ENCODE results near the gene TM4SF5.

TM4SF5 gene

DNA sequence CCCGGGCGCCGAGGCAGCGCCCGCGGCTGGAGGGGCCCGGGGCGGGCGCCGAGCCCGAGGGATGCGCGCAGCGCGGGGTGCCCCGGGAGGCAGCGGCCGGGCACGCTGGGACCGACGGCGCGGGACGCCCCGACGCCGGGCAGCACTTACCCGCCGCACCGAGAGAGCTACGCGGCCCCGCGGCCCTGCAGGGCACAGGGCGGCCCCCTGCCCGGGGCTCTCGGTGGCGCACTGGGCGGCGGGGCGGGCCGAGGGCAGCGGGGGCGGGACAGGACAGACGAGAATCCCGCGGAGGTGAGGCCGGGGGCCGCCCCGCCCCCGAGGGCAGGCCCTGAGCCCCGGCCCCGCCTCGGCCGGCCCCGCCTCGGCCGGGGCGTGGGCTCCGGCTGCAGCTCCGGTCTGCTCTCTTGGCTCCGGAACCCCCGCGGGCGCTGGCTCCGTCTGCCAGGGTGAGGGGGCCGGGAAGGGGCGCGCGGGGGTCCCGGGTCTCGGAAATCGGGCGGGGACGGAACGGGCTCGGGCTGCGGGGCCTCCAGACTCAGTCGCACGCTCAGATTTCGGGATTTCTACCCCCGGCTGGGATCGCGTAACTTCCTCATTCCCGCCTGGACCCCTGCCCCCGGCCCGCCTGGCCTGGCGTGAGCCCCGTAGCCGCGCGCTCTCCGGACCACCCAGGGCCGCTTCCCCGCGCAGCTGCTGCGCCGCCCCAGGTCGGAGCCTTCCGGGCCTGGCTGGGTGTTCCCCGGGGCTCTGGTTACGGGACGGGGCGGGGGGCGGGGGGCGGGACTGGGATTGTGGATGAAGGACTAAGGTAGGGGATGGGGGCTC, 35.3 kb downstream of the TM4SF5 start, which contains the start of gene PLD2:
Gene PLD2, plus strand, starts transcription at position 376 of the 828 bp plus-strand sequence. CDS start 621 bp downstream, outside the sequence.
- DNase-seq (ENCODE audit: low spot score): no peak
- Histone ChIP-seq H3K4me3 (peak within 1 kb of the TSS; percentile 99), H3K27ac (peak within 1 kb of the TSS; percentile 10 to 82)
- TF ChIP-seq, protein P1, sequence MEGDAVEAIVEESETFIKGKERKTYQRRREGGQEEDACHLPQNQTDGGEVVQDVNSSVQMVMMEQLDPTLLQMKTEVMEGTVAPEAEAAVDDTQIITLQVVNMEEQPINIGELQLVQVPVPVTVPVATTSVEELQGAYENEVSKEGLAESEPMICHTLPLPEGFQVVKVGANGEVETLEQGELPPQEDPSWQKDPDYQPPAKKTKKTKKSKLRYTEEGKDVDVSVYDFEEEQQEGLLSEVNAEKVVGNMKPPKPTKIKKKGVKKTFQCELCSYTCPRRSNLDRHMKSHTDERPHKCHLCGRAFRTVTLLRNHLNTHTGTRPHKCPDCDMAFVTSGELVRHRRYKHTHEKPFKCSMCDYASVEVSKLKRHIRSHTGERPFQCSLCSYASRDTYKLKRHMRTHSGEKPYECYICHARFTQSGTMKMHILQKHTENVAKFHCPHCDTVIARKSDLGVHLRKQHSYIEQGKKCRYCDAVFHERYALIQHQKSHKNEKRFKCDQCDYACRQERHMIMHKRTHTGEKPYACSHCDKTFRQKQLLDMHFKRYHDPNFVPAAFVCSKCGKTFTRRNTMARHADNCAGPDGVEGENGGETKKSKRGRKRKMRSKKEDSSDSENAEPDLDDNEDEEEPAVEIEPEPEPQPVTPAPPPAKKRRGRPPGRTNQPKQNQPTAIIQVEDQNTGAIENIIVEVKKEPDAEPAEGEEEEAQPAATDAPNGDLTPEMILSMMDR (IDR thresholded peaks at IDR 0.05): no peak

- Histone ChIP-seq H3K4me3 (peak overlapping the region; percentile 99), H3K27ac (peak overlapping the region; percentile 10 to 82)
- TF ChIP-seq, protein P1 (IDR thresholded peaks at IDR 0.05): no peak
- DNase-seq (ENCODE audit: low spot score): no peak
Observed at GRCh38 chr17:4807605-4808377, 36.1 kb downstream of the TM4SF5 start.

DNA sequence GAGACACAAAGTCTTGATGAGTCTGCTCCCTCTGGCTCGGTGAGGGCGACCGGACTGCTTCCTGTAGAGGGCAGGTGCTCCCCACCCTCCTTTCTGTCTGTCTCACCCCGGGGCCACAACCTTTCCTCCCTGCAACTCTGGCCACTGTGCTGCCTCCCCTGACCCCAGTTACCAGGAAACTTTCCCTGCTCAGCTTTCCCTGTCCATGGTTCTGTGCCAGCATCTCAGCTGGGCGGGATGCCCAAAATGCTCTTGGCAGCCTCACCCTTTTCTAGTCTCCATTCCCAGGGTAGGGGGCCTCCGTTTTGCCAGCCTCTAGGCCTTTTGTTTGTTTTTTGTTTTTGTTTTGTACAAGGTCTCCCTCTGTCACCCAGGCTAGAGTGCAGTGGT, 36.7 kb downstream of the TM4SF5 start:
- peak overlapping the region; percentile 99 for H3K4me3 ChIP-seq
- no peak for DNase-seq (ENCODE audit: low spot score)
- peak overlapping the region in 1 of 2 donors; percentile 82 for H3K27ac ChIP-seq
- TF ChIP-seq, protein P1 (IDR thresholded peaks at IDR 0.05): no peak

- Histone ChIP-seq H3K27ac (no peak overlapping the region), H3K4me3 (no peak overlapping the region)
- no peak for DNase-seq (ENCODE audit: low spot score)
- TF ChIP-seq, protein P1 (IDR thresholded peaks at IDR 0.05): no peak
Observed at GRCh38 chr17:4810696-4811290, 39.1 kb downstream of the TM4SF5 start.

DNA sequence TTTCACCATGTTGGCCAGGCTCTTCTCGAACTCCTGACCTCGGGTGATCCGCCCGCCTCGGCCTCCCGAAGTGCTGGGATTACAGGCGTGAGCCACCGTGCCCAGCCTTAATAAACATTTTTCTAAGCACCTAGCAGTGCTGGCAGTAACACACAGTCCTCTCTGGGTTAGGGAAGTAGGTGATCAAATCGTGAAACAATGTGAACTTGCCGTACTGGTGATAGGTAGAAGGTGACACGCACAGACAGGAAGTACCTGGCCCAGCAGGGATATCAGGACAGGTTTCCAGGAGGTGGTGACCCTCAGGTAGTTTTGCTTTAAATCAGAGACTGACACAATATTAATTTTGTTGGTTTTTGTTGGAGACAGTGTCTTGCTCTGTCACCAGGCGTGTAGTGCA, 39.8 kb downstream of the TM4SF5 start:
- Histone ChIP-seq H3K27ac (no peak overlapping the region), H3K4me3 (no peak overlapping the region)
- TF ChIP-seq, protein P1 (IDR thresholded peaks at IDR 0.05): no peak
- DNase-seq (ENCODE audit: low spot score): no peak

GRCh38 chr17:4812690-4813089, 41.0 kb downstream of the TM4SF5 start:
- DNase-seq (ENCODE audit: low spot score): no peak
- TF ChIP-seq, protein P1 (IDR thresholded peaks at IDR 0.05): no peak
- Histone ChIP-seq H3K27ac (no peak overlapping the region), H3K4me3 (no peak overlapping the region)

Measured in coronary artery (tissue), 2 donors.